Measurements from ENCODE around the gene MIPOL1.

- TF ChIP-seq, protein P1, sequence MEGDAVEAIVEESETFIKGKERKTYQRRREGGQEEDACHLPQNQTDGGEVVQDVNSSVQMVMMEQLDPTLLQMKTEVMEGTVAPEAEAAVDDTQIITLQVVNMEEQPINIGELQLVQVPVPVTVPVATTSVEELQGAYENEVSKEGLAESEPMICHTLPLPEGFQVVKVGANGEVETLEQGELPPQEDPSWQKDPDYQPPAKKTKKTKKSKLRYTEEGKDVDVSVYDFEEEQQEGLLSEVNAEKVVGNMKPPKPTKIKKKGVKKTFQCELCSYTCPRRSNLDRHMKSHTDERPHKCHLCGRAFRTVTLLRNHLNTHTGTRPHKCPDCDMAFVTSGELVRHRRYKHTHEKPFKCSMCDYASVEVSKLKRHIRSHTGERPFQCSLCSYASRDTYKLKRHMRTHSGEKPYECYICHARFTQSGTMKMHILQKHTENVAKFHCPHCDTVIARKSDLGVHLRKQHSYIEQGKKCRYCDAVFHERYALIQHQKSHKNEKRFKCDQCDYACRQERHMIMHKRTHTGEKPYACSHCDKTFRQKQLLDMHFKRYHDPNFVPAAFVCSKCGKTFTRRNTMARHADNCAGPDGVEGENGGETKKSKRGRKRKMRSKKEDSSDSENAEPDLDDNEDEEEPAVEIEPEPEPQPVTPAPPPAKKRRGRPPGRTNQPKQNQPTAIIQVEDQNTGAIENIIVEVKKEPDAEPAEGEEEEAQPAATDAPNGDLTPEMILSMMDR (IDR thresholded peaks at IDR 0.05; ENCODE audit: low read length) = no peak
- TF ChIP-seq EZH2 (IDR thresholded peaks at IDR 0.05; ENCODE audit: borderline replicate concordance, low read length) = no peak
Measured at GRCh38 chr14:37585971-37586796, 388.4 kb downstream of the MIPOL1 start.
